ENCODE measurements around the gene GAD2.

The GAD2 gene

DNA sequence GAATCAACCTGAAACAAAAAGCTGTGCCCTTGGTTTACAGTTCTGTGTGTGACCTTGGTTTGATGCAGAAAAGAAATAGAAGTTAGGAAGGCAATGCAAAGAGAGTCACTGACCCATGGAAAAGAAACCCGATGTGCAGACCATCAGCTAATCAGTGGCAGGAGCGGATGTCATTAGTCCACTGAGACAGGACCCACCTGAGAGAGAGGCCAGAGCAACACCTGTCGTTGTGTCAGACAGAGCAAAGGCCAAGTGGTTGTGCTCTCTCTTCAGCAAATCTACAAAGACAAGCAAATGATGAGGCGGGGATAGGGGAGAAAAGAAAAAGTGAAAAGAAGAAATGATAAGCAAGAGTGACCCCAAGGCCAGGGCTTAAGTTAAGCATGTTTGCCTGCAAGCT, 8.7 kb downstream of the GAD2 start:
- DNase-seq: no peak

DNA sequence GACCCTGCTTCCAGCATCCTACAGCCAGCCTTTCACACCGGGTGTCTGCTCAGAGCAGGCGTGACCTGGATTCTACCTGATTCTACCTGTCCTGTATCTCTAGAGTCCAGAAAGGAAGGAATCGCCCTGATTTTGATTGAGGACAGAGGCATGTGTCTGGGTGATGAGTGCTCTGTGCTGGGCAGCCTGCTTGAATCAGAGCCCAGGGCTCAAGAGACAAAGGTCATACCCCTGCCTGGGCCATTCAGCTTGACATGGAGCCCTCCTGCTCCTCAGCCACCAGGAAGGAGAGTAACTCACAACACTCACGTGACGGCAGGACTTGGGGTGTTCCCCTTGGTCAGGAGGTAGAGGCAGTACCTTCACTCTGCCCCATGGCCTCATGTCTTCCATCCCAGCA, 11.2 kb downstream of the GAD2 start:
- DNase-seq: no peak

GRCh38 chr10:26232174-26232573, 15.6 kb downstream of the GAD2 start:
- no peak for DNase-seq

- DNase-seq: no peak
These were observed 19.2 kb downstream of the GAD2 start for GRCh38 chr10:26235761-26236160.

GRCh38 chr10:26238378-26238777, 21.8 kb downstream of the GAD2 start:
- no peak for DNase-seq

- no peak for DNase-seq
These were observed 26.3 kb downstream of the GAD2 start for GRCh38 chr10:26242706-26243350.

GRCh38 chr10:26243351-26243720, 26.8 kb downstream of the GAD2 start:
- no peak for DNase-seq

DNA sequence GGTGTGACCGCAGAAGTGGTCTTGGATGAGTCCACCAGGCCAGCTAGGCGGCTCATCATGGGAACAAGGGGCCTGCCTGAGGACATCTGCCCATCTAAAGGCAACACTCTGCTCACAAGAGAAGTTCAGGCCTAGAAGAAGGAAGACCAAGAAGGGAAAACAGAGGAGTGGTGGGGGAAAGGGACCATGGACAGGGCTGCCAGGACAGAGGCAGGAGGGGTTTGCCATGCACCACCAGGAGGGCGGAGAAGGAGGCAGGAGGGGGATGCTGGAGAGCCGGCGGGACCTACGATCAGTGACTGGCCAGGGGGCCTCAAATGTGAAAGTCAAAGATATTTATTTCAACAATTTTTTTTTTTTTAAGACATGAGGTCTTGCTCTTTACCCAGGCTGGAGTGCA, 33.1 kb downstream of the GAD2 start:
- DNase-seq: no peak

DNA sequence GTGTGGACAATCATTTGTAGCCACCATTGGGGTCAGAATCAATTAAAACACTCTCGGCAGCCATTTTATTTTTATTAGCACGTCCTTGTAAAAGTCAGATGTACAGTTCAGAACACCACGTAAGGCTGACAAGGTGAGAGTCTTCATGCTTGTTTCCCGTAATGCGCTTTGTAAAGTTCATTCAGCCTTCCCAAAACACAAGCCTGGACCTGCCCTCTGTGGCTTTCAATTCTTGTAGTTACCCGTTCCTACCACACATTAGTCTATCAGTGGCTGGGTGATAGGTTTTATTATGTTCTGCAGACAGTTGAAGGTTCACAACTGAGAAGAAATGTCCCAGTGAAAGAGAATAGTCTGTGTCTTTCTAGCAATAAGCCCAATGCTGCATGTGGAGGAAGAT, 35.4 kb downstream of the GAD2 start:
- no peak for DNase-seq

- DNase-seq: no peak
These were observed 38.0 kb downstream of the GAD2 start for GRCh38 chr10:26254616-26255015.

DNA sequence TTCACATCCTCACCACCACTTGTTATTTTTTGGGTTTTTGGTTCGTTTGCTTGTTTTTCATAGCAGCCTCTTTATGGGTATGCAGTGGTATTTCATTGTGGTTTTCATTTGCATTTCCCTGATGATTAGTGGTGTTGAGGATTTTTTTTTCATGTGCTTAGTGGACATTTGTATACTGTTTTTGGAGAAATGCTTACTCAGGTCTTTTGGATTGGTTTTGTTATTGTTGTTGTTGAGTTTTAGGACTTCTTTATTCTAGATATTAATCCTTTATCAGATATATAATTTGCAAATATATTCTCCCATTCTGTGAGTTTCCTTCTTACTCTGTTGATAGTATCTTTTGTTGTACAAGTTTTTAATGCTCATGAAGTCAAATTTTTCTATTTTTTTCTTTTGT, 42.8 kb downstream of the GAD2 start:
- no peak for DNase-seq

- DNase-seq: no peak
These were observed 53.2 kb downstream of the GAD2 start for GRCh38 chr10:26269754-26270153.

DNA sequence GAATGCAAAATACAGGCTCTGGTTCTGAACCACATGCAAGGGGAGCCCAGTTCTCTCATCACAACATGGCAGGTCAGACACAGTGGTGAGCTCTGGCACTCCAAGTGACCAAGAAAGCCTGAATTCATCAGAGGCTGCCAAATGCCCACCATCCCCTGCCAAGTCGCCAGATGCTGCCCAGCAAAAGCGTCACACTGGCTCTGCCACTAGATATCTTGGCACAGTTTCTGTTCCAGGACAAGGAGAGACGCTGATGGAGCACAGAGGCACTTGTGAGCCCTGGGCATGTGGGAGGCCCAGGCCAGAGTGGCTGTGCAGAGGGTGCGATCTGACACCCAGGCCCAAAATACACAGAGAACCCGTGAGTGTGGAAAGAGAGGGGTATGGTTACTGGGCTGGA, 57.8 kb downstream of the GAD2 start:
- DNase-seq: no peak

DNA sequence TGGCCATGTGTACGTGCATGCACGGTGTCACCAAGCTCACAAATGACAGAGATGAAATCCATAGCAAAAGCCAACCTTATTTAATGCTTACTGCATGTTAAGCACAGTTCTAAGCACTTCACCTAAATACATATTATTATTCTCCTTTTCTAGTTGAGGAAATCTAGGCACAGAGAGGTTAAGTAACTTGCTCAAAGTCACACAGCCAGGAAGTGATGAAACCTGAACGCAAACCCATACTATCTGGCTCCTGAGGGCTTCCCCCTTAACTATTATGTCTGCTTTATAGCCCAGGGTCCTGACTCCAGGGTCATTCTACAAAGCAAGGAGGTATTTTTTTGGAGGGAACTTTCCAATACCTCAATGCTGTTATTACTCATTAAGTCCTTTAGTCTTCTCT, 61.7 kb downstream of the GAD2 start:
- DNase-seq: no peak

GRCh38 chr10:26290236-26290635, 73.7 kb downstream of the GAD2 start:
- DNase-seq: no peak

DNA sequence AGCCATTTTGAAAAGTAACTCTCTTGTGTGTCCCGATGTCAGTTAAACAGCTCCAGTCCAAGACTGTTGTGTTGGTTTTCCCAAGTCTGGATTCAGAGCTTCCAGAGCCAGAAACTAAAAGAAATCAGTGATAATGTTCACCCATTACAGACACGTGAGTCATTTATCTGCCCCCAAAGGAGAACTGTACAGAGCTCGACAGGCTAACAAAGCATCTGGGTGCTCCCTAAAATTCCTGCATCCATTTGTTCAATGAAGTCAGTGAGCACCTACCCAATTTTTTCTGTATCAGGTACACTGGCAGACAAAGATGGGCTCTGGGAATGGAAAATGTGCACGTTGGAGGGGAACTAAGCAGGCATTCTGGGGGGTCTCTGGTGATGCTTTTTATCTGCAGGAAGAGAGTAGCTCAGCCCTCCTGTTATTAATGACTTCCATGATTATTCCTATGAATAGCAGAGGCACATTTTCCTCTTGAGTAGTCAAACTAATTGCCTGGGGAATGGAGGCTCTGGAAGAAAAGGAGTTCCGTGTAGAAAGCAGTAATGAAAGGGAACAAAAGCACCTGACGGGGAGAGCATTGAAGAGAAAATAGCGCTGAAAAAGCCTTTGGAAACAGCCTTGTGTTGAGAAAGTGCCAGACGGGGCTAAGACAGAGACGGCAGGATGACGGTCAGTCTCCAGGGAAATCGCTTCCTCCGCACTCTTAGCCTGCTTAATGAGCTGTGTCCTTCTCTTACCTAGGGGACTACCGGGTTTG, 75.3 kb downstream of the GAD2 start:
- DNase-seq: no peak

DNA sequence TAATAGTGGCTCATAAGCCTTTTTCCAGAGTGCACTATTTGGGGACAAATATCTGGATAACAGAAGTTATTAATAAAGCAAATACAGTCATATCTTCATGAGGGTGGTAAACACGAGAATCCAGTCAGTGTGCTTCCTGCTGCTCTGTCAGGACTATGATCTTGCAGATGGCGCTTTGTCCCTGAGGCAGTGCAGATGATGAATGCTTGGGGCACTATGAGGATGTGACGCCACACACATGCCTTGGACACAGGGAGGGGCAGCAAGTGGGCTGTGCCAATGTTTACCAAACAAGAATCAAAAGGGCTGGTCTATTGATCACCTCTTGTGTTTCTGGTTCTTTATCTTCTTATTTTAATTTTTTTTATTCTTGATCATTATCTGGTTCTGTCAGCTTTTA, 79.8 kb downstream of the GAD2 start:
- no peak for DNase-seq

- DNase-seq: no peak
These were observed 83.4 kb downstream of the GAD2 start for GRCh38 chr10:26300001-26300400.

DNA sequence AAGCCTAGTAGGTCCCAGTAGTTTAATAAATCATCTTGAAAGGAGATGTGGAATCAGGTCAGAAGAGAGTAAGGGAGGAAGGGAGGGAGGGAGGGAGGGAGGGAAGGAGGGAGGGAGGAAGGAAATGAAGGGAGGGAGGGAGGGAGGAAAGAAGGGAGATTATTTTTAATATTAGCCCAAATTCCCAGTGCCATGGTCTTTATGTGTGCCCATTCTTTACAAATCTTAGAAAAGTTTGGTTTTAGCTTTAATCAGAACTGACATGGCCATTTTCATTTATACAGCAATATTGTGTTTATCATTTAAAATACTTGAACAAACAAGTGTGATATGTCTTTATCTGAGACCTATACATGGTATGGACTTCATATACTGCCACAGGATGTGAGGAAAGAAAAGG, 86.8 kb downstream of the GAD2 start:
- no peak for DNase-seq

DNA sequence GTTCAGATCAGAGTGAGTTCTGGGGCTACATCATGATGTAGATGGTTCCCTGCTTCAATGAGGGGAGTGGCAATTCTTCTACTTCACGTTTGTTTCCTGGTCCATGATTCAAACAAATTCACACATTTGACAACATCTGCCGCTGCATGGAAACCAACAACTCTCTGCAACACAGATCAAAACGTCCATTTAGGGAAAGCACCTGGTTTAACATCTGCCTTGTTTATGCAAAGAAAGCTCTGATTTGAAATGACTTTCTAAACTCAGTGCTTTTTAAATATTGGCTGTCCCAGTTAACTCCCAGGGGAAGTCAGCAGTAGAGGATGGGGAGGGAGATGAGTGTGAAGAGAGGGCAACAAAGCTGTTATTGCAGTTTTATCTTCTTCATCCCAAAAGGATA, 93.8 kb downstream of the GAD2 start:
- DNase-seq: no peak

- DNase-seq: no peak
These were observed 94.9 kb downstream of the GAD2 start for GRCh38 chr10:26311383-26311940.

GRCh38 chr10:26314265-26315013, 97.9 kb downstream of the GAD2 start:
- no peak for DNase-seq

- DNase-seq: no peak
These were observed 102.1 kb downstream of the GAD2 start for GRCh38 chr10:26318672-26319071.

- DNase-seq: no peak
These were observed 106.6 kb downstream of the GAD2 start for GRCh38 chr10:26323219-26323618.
